RWPE2 (cell line): ENCODE data around the gene MXRA8.

Experiments
- ATAC-seq: fragments of 200-7000 bp; cut with Tn5 transposase; 3 replicates; pipeline ENCODE4 v1.9.1; 2021; ENCODE audit warnings: low read depth
- DNase-seq: peaks from one replicate; pipeline ENCODE4 v3.0.0-alpha.2; 2020; ENCODE audit warnings: low spot score
- H3K27ac ChIP-seq: fragments of 450-650 bp; 2 replicates; pipeline ENCODE4 v1.5.1; 2017; ENCODE audit warnings: mild to moderate bottlenecking; ENCODE audit not compliant: poor library complexity, severe bottlenecking
- H3K27me3 ChIP-seq: fragments of 250-450 bp; sonication (Bioruptor Pico); 2 replicates; pipeline ENCODE4 v1.5.1; 2021; ENCODE audit warnings: mild to moderate bottlenecking, moderate library complexity; ENCODE audit not compliant: insufficient read depth, poor library complexity, severe bottlenecking
- H3K36me3 ChIP-seq: fragments of 250-450 bp; sonication (Bioruptor Pico); 2 replicates; pipeline ENCODE4 v1.5.1; 2020; ENCODE audit warnings: low read depth, mild to moderate bottlenecking, moderate library complexity
- H3K4me1 ChIP-seq: fragments of 250-450 bp; sonication (Bioruptor Pico); 2 replicates; pipeline ENCODE4 v1.5.1; 2021; ENCODE audit warnings: mild to moderate bottlenecking, moderate library complexity; ENCODE audit not compliant: insufficient read depth, poor library complexity, severe bottlenecking
- H3K4me3 ChIP-seq: fragments of 250-450 bp; sonication (Bioruptor Pico); 2 replicates; pipeline ENCODE4 v1.5.1; 2021; ENCODE audit warnings: mild to moderate bottlenecking, moderate library complexity; ENCODE audit not compliant: severe bottlenecking
- H3K9me3 ChIP-seq: fragments of 250-450 bp; sonication (Bioruptor Pico); 2 replicates; pipeline ENCODE4 v1.5.1; 2021; ENCODE audit warnings: mild to moderate bottlenecking, moderate library complexity; ENCODE audit not compliant: severe bottlenecking
- CTCF ChIP-seq: fragments of 450-650 bp; IDR thresholded peaks from one replicate; pipeline ENCODE4 v1.5.1; 2017; ENCODE audit warnings: mild to moderate bottlenecking, moderate library complexity; ENCODE audit not compliant: poor library complexity, severe bottlenecking

The MXRA8 gene

GRCh38 chr1:1399872-1400575, 41.7 kb upstream of the MXRA8 start:
- Histone ChIP-seq H3K9me3 (no peaks in the 10 kb centered on the region), H3K4me3 (peak overlapping the region; percentile 73), H3K4me1 (peaks cover 4% of the 10 kb centered on the region), H3K27me3 (no peaks in the 10 kb centered on the region), H3K36me3 (peaks cover 64% of the 10 kb centered on the region), H3K27ac (peak overlapping the region; percentile 66)
- peak; percentile 1 for TF ChIP-seq CTCF
- ATAC-seq: no peak
- DNase-seq: no peak

DNA sequence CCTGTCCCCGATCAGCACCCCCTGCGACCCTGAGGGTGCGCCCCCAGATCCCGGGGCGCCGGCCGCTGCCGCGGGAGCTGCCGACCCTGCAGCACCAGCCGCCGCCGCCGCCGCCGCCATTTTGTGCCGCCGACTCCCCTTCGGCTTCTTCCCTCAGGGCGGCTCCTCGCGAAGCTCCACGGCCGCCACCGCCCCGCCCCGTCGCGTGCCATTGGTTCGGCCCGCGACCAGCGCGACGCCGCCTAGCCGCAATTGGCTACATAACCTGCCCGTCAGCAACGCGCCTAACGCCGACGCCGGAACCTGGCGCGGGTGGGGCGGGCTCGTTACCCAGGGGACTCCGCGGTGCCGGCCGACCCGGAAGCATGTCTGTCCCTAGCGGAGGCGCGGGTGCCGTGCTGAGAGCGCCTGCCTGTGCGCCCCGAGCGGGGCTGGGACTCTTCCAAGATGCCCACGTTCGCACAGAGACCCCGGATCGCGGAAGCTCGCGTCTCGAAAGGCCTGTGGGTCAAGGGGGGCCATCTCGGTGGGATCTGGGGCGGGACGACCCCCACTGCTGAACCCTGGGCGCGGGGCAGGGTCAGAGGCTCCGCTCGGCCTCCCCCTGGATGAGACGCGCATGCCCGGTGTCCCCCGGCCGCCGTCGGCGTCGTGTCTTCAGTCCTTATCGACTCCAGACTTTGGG, 41.0 kb upstream of the MXRA8 start, which contains the start of gene CCNL2:
Gene CCNL2 (minus strand): TSS at position 149 of the 685 bp plus-strand sequence. CDS start 29 bp downstream, at position 120.
- Histone ChIP-seq H3K4me3 (peak within 1 kb of the TSS; percentile 73), H3K27ac (peak within 1 kb of the TSS; percentile 66), H3K9me3 (no peaks in the 10 kb centered on the region), H3K36me3 (peaks cover 65% of the 10 kb centered on the region), H3K27me3 (no peaks in the 10 kb centered on the region), H3K4me1 (peaks cover 4% of the 10 kb centered on the region)
- DNase-seq: peak; percentile 99
- ATAC-seq: peak; percentile 96
- TF ChIP-seq CTCF: peak; percentile 37

- Histone ChIP-seq H3K4me1 (peaks cover 4% of the 10 kb centered on the region), H3K9me3 (no peaks in the 10 kb centered on the region), H3K27ac (peak overlapping the region; percentile 66), H3K27me3 (no peaks in the 10 kb centered on the region), H3K4me3 (peak overlapping the region; percentile 73), H3K36me3 (peaks cover 71% of the 10 kb centered on the region)
- DNase-seq: no peak
- peak; percentile 0; the same call in 1 of the 3 replicates for ATAC-seq
- no peak for TF ChIP-seq CTCF
Observed at GRCh38 chr1:1398677-1399186, 40.4 kb upstream of the MXRA8 start.

DNA sequence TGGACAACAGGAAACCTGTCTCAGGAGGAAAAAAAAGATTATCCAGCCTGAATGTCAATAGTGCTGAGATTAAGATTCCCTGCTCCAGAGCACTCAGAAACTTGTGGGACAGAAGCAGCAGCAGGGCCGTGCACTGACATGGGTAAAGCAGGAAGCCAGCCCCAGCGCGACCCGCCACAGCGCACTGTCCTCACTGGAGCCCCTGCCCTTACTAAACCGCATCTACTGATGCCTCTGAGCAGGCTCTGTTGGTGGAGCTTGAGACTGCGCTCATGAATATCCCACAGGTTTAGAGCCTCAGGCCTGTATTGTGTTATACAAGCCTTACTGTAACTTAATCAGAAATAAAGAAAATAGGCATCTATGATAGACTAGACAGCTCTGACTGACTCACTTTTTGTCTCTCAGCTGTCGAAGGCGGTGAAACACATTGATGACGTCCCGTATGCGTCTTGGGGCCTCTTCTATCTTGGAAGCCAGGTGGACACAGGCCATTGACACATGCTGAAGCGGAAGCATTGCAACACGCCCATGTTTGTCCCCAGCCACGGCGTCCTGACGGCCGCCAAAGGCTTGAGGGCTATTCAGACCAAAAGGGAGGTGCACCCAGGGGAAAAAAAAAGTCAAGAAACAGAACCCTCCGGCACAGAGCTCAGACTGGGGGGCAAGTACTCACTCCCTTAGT, 39.6 kb upstream of the MXRA8 start:
- no peak for ATAC-seq
- peaks cover 78% of the 10 kb centered on the region for H3K36me3 ChIP-seq
- H3K9me3 ChIP-seq: no peaks in the 10 kb centered on the region
- H3K27me3 ChIP-seq: no peaks in the 10 kb centered on the region
- TF ChIP-seq CTCF: no peak
- peak overlapping the region; percentile 73 for H3K4me3 ChIP-seq
- peaks cover 4% of the 10 kb centered on the region for H3K4me1 ChIP-seq
- no peak for DNase-seq
- peak overlapping the region; percentile 66 for H3K27ac ChIP-seq
